Measurements from ENCODE around the gene DSCAM.

DNA sequence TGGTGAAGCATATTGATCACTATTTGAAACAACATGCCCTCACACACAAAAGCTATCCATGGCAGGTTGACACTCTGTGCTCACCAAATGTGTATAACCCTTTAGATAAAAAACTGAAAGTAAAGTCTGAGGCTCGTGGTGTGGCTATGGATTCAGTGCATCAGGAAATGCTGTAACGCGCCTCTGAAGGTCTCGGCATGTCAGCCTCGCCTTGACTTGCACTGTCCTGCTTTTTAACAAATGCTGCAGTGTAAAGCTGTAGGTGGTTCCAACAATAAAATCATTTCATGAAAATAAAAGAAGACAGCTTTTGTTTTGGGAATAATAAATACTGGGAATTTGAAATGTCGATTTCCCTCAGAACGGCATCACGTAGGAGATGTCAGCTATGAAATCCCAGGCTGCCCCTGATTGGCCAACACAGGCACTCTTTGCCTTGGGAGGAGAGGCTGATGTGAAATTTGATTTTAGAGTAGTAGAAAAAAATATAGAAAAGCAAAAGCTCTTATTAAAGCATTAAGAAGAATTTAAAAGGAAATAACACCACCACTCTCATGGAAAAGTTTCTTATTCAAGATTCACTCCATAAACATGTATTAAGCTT lies 168.2 kb downstream of the DSCAM start:
- TF ChIP-seq, protein P1, sequence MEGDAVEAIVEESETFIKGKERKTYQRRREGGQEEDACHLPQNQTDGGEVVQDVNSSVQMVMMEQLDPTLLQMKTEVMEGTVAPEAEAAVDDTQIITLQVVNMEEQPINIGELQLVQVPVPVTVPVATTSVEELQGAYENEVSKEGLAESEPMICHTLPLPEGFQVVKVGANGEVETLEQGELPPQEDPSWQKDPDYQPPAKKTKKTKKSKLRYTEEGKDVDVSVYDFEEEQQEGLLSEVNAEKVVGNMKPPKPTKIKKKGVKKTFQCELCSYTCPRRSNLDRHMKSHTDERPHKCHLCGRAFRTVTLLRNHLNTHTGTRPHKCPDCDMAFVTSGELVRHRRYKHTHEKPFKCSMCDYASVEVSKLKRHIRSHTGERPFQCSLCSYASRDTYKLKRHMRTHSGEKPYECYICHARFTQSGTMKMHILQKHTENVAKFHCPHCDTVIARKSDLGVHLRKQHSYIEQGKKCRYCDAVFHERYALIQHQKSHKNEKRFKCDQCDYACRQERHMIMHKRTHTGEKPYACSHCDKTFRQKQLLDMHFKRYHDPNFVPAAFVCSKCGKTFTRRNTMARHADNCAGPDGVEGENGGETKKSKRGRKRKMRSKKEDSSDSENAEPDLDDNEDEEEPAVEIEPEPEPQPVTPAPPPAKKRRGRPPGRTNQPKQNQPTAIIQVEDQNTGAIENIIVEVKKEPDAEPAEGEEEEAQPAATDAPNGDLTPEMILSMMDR (conservative IDR thresholded peaks at IDR 0.05; ENCODE audit: low read depth in 2 of 2): no peak
- TF ChIP-seq, protein P2, sequence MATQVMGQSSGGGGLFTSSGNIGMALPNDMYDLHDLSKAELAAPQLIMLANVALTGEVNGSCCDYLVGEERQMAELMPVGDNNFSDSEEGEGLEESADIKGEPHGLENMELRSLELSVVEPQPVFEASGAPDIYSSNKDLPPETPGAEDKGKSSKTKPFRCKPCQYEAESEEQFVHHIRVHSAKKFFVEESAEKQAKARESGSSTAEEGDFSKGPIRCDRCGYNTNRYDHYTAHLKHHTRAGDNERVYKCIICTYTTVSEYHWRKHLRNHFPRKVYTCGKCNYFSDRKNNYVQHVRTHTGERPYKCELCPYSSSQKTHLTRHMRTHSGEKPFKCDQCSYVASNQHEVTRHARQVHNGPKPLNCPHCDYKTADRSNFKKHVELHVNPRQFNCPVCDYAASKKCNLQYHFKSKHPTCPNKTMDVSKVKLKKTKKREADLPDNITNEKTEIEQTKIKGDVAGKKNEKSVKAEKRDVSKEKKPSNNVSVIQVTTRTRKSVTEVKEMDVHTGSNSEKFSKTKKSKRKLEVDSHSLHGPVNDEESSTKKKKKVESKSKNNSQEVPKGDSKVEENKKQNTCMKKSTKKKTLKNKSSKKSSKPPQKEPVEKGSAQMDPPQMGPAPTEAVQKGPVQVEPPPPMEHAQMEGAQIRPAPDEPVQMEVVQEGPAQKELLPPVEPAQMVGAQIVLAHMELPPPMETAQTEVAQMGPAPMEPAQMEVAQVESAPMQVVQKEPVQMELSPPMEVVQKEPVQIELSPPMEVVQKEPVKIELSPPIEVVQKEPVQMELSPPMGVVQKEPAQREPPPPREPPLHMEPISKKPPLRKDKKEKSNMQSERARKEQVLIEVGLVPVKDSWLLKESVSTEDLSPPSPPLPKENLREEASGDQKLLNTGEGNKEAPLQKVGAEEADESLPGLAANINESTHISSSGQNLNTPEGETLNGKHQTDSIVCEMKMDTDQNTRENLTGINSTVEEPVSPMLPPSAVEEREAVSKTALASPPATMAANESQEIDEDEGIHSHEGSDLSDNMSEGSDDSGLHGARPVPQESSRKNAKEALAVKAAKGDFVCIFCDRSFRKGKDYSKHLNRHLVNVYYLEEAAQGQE (IDR thresholded peaks at IDR 0.05; ENCODE audit: unreplicated experiment): no peak
- TF ChIP-seq STAT1 (IDR thresholded peaks at IDR 0.05; ENCODE audit: unreplicated experiment) (no peak), POLR2AphosphoS5 (IDR thresholded peaks at IDR 0.05; ENCODE audit: low read depth) (no peak), CREB1 (CRISPR knock-in tag; IDR thresholded peaks at IDR 0.05; ENCODE audit: low read depth) (no peak), EZH2 (IDR thresholded peaks at IDR 0.05; ENCODE audit: low read depth, unreplicated experiment) (no peak), ETS1 (IDR thresholded peaks at IDR 0.05) (no peak)

All from GM23338 (cell line).